Aorta (tissue), 4 donors: Measurements from ENCODE around the gene GLMN. TPM values are rescaled to one million over a fixed set of nuclear protein-coding genes. Genes with fewer than 3 reads are reported as not detected.

Source experiments
- polyA plus RNA-seq, 2 donors: library from polyadenylated mRNA; stranded (reverse); fragments of 200-250 nt; gene quantifications; one replicate each; pipeline ENCODE4 v1.2.3, GENCODE V29; 2013
- total RNA-seq, 2 donors: library from RNA; stranded (reverse); fragmentation: NEBNext Ultra II Directional; extraction: Animal tissue kit (Norgen Biotek cat#: 25700); gene quantifications; one replicate each; pipeline ENCODE4 v1.2.1, GENCODE V29; 2021
- donor health status: healthy with polysubstance abuse.
- donor health status: Bipolar disorder and iron deficiency.
- donor health status: DM: no; HTN: no; CAD: no.
- donor health status: DM: yes; HTN: yes; CAD: no.

The GLMN gene
- total and polyA plus RNA-seq, 4 donors: 5.6 to 9.9 (median 7.2) TPM

Other genes starting within 250 kb of the GLMN start
- gene SETSIP, start 223.6 kb downstream of the GLMN start, total RNA-seq: not detected
- gene SETSIP, start 223.6 kb downstream of the GLMN start, polyA plus RNA-seq: under 1 TPM in 1 of 2 donors, not detected in 1; 0.50 TPM
- 1 to 10 TPM; 4.9 to 8.3 TPM for gene BTBD8, start 218.6 kb downstream of the GLMN start, total RNA-seq
- 1 to 10 TPM in 1 of 2 donors, under 1 TPM in 1; 0.50 to 2.3 TPM for gene BTBD8, start 218.6 kb downstream of the GLMN start, polyA plus RNA-seq
- gene C1orf146, start 81.1 kb downstream of the GLMN start, total RNA-seq: not detected
- gene C1orf146, start 81.1 kb downstream of the GLMN start, polyA plus RNA-seq: not detected
- gene RPAP2, start 72 bp upstream of the GLMN start, total RNA-seq: 10 to 100 TPM; 31.2 to 31.3 TPM
- 10 to 100 TPM in 1 of 2 donors, 1 to 10 TPM in 1; 4.9 to 10.8 TPM for gene RPAP2, start 72 bp upstream of the GLMN start, polyA plus RNA-seq
- gene GFI1, start 187.9 kb upstream of the GLMN start, total RNA-seq: 1 to 10 TPM; 1.1 to 1.9 TPM
- gene GFI1, start 187.9 kb upstream of the GLMN start, polyA plus RNA-seq: under 1 TPM; 0.13 to 0.67 TPM